ENCODE data around the gene CDKN2B-AS1.

DNA sequence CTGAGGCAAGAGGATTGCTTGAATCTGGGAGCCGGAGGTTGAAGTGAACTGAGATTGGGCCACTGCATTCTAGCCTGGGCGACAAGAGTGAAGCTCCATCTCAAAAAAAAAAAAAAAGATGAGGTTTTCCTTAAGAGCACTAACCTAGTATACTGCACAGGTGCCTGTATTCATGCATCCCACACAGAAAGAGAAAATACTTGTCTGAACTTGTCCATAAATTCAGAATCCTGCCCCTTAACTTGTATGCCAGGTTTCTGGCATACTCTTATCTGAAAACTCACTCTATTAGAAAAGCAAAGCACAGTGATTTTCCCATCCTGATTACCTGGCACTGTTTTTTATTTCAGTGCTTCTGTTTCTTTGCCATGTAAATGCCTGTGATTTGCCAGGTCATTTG is 139.8 kb downstream of the CDKN2B-AS1 start:
- TF ChIP-seq, protein P1, sequence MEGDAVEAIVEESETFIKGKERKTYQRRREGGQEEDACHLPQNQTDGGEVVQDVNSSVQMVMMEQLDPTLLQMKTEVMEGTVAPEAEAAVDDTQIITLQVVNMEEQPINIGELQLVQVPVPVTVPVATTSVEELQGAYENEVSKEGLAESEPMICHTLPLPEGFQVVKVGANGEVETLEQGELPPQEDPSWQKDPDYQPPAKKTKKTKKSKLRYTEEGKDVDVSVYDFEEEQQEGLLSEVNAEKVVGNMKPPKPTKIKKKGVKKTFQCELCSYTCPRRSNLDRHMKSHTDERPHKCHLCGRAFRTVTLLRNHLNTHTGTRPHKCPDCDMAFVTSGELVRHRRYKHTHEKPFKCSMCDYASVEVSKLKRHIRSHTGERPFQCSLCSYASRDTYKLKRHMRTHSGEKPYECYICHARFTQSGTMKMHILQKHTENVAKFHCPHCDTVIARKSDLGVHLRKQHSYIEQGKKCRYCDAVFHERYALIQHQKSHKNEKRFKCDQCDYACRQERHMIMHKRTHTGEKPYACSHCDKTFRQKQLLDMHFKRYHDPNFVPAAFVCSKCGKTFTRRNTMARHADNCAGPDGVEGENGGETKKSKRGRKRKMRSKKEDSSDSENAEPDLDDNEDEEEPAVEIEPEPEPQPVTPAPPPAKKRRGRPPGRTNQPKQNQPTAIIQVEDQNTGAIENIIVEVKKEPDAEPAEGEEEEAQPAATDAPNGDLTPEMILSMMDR (IDR thresholded peaks at IDR 0.05), result no peak
- TF ChIP-seq POLR2A (IDR thresholded peaks at IDR 0.05), result no peak
